ENCODE data around the gene ARHGEF3.

- TF ChIP-seq CTCF (IDR thresholded peaks at IDR 0.05; ENCODE audit: low read depth, low read length) (no peak), EZH2phosphoT487 (IDR thresholded peaks at IDR 0.05; ENCODE audit: low read depth) (no peak)
Measured at GRCh38 chr3:56684029-56684428, 117.7 kb downstream of the ARHGEF3 start.

Measured in OCI-LY3 (cell line).